HepG2 (cell line): ENCODE results near the gene STK40. TPM values are rescaled to one million over a fixed set of nuclear protein-coding genes. Genes with fewer than 3 reads are reported as not detected.

Experiments used
- BORCS8-MEF2B ChIP-seq: sonication (generic); formaldehyde crosslinking; IDR thresholded peaks from 2 replicates; pipeline ENCODE4 v1.8.0; 2022; ENCODE audit warnings: mild to moderate bottlenecking, missing genetic modification reagents
- GPN1 ChIP-seq: sonication (generic); formaldehyde crosslinking; IDR thresholded peaks from 2 replicates; pipeline ENCODE4 v1.5.1; 2020; ENCODE audit warnings: missing genetic modification reagents, borderline replicate concordance
- HNRNPLL ChIP-seq: fragments of 200-400 bp; formaldehyde crosslinking; IDR thresholded peaks from 2 replicates; pipeline ENCODE4 v1.6.1; 2017; ENCODE audit warnings: mild to moderate bottlenecking, low read depth, low read length; ENCODE audit not compliant: poor library complexity, severe bottlenecking
- KAT8 ChIP-seq: IDR thresholded peaks from 2 replicates; pipeline ENCODE4 v1.6.1; 2016; ENCODE audit warnings: missing genetic modification reagents, missing compliant biosample characterization
- MYC ChIP-seq: sonication (generic); formaldehyde crosslinking; IDR thresholded peaks from 2 replicates; pipeline ENCODE4 v1.9.0; 2021; ENCODE audit warnings: missing genetic modification reagents, borderline replicate concordance
- NCOR1 ChIP-seq: fragments of 200-600 bp; sonication (generic); IDR thresholded peaks from 2 replicates; pipeline ENCODE4 v1.7.0; 2017; ENCODE audit warnings: antibody characterized with exemption, low read length, borderline replicate concordance
- NONO ChIP-seq, 2 experiments: fragments of 450-650 bp in 1 of 2; sonication (generic) in 1 of 2; formaldehyde crosslinking in 1 of 2; IDR thresholded peaks in 1 of 2; conservative IDR thresholded peaks in 1 of 2; 2 replicates each; pipeline versions ENCODE4 v1.6.1 to v1.8.0; 2017 to 2022; ENCODE audit warnings: mild to moderate bottlenecking in 1 of 2, missing genetic modification reagents in 1 of 2, moderate library complexity in 1 of 2
- PRPF4 ChIP-seq: fragments of 200-400 bp; formaldehyde crosslinking; IDR thresholded peaks from 2 replicates; pipeline ENCODE4 v1.6.1; 2016; ENCODE audit warnings: low read length, low read depth; ENCODE audit not compliant: poor library complexity, severe bottlenecking
- RAD51 ChIP-seq: fragments of 450-650 bp; IDR thresholded peaks from 2 replicates; pipeline ENCODE4 v1.6.1; 2016; ENCODE audit warnings: borderline replicate concordance
- RBFOX2 ChIP-seq: fragments of 200-400 bp; formaldehyde crosslinking; IDR thresholded peaks from 2 replicates; pipeline ENCODE4 v1.6.1; 2017; ENCODE audit warnings: low read depth, mild to moderate bottlenecking, low read length
- RXRB ChIP-seq: IDR thresholded peaks from 2 replicates; pipeline ENCODE4 v1.6.1; 2016; ENCODE audit warnings: borderline replicate concordance, missing genetic modification reagents, missing compliant biosample characterization
- SIN3A ChIP-seq: IDR thresholded peaks from 2 replicates; pipeline ENCODE4 v1.6.1; 2011; ENCODE audit warnings: low read depth, mild to moderate bottlenecking, control low read depth, low read length, borderline replicate concordance
- SP5 ChIP-seq: IDR thresholded peaks from 2 replicates; pipeline ENCODE4 v1.6.1; 2016; ENCODE audit warnings: low read depth, borderline replicate concordance
- TBX2 ChIP-seq: sonication (generic); formaldehyde crosslinking; IDR thresholded peaks from 2 replicates; pipeline ENCODE4 v1.5.0; 2020; ENCODE audit warnings: missing genetic modification reagents, mild to moderate bottlenecking, borderline replicate concordance
- TEAD3 ChIP-seq: optimal IDR thresholded peaks from 2 replicates; pipeline ENCODE3; 2016; ENCODE audit warnings: borderline replicate concordance
- TRIM24 ChIP-seq: sonication (generic); formaldehyde crosslinking; IDR thresholded peaks from 2 replicates; pipeline ENCODE4 v1.8.0; 2022; ENCODE audit warnings: mild to moderate bottlenecking, missing genetic modification reagents
- ZNF263 ChIP-seq: sonication (generic); formaldehyde crosslinking; IDR thresholded peaks from 2 replicates; pipeline ENCODE4 v1.4.0; 2020; ENCODE audit warnings: missing genetic modification reagents
- ZNF547 ChIP-seq: sonication (generic); formaldehyde crosslinking; IDR thresholded peaks from 2 replicates; pipeline ENCODE4 v1.5.1; 2020; ENCODE audit warnings: mild to moderate bottlenecking, missing genetic modification reagents
- ZNF775 ChIP-seq: sonication (generic); formaldehyde crosslinking; IDR thresholded peaks from 2 replicates; pipeline ENCODE4 v1.4.0; 2020; ENCODE audit warnings: missing genetic modification reagents, mild to moderate bottlenecking, moderate library complexity, borderline replicate concordance
- ZNF780A ChIP-seq: sonication (generic); formaldehyde crosslinking; IDR thresholded peaks from 2 replicates; pipeline ENCODE4 v1.8.0; 2022; ENCODE audit warnings: mild to moderate bottlenecking, missing genetic modification reagents, moderate library complexity
- polyA plus RNA-seq, 8 experiments: library from polyadenylated mRNA; depleted of rRNA in 3 of 8; stranded (reverse) in 7 of 8; unstranded in 1 of 8; fragments of >200 nt; fragmentation: Illumina TruSeq in 4 of 8; extraction: Trizol in 4 of 8; gene quantifications; 2 replicates each; pipeline versions ENCODE4 v1.2.1 to v1.2.3, GENCODE V29; 2011 to 2016; ENCODE audit warnings: low read depth in 4 of 8, missing spikeins in 1 of 8, mixed read lengths in 1 of 8; ENCODE audit not compliant: insufficient read depth in 1 of 8
- total RNA-seq, 5 experiments: library from RNA; depleted of rRNA; stranded (reverse); fragments of >200 nt; fragmentation: Illumina TruSeq; extraction: Trizol; gene quantifications; 2 replicates each; pipeline ENCODE4 v1.2.3, GENCODE V29; 2016; ENCODE audit warnings: low read depth in 1 of 5
- TF ChIP-seq, protein P1 (sequence below): sonication (generic); formaldehyde crosslinking; IDR thresholded peaks from 2 replicates; pipeline ENCODE4 v1.5.1; 2020; ENCODE audit warnings: mild to moderate bottlenecking, missing genetic modification reagents, moderate library complexity
- TF ChIP-seq, protein P2 (sequence below): sonication (generic); formaldehyde crosslinking; IDR thresholded peaks from 2 replicates; pipeline ENCODE4 v1.4.0; 2020; ENCODE audit warnings: mild to moderate bottlenecking, missing genetic modification reagents
- TF ChIP-seq, protein P3 (sequence below): sonication (generic); formaldehyde crosslinking; conservative IDR thresholded peaks from 2 replicates; pipeline ENCODE4 v1.4.0; 2020; ENCODE audit warnings: missing genetic modification reagents

Gene STK40
- total and polyA plus RNA-seq, 2 of the 13 experiments (the other 11 are each of a cell fraction or from before 2014, with no cell fraction given), result 33.8 to 35.1 TPM

DNA sequence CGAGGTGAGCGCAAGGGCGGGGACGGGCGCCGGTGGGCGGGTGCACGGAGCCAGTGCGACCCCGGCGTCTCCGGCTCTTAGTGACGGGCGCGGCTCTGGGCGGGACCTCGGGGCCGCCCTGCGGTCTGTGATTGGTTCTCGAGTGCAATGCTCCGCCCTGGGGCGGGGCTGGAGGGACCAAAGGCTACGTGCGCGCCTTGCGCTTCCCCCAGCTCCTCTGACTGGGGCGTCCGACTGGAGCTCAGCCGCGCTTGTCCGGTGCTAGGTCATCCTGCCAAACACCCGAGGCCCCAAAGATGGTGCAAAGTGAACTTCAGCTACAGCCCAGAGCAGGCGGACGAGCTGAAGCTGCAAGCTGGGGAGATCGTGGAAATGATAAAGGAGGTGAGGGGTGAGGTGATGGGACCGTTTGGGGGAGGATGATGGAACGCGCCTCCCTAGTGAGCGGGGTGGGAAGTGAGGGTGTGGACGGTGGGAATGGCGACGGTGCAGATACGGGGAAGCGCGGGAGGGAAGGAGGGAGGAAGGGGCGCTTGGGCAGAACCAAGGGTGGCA is 78.7 kb downstream of the STK40 start (continued):
- TF ChIP-seq GPN1 (CRISPR knock-in tag) (no peak), RAD51 (no peak), NCOR1 (peak; percentile 31; the same call in 1 of the 2 replicates), NONO (IDR thresholded peaks at IDR 0.05) (no peak), NONO (CRISPR knock-in tag; conservative IDR thresholded peaks at IDR 0.05) (0 out of 2 replicates have a peak, but pooled peaks have one; percentile 42), RXRB (CRISPR knock-in tag) (peak; percentile 30; the same call in 1 of the 2 replicates), TEAD3 (CRISPR knock-in tag) (no peak), KAT8 (CRISPR knock-in tag) (no peak), ZNF775 (CRISPR knock-in tag) (0 out of 2 replicates have a peak, but pooled peaks have one; percentile 30), TRIM24 (CRISPR knock-in tag) (no peak), ZNF547 (CRISPR knock-in tag) (peak; percentile 72; the same call in 1 of the 2 replicates), MYC (peak; percentile 6; the same call in 1 of the 2 replicates), TBX2 (CRISPR knock-in tag) (peak; percentile 79), ZNF780A (CRISPR knock-in tag) (no peak), BORCS8-MEF2B (CRISPR knock-in tag) (peak; percentile 64; the same call in 1 of the 2 replicates), SP5 (CRISPR knock-in tag) (peak; percentile 72; the same call in 1 of the 2 replicates), RBFOX2 (peak; percentile 61; the same call in 1 of the 2 replicates), HNRNPLL (peak; percentile 92), SIN3A (peak; percentile 85; the same call in 1 of the 2 replicates), ZNF263 (CRISPR knock-in tag) (no peak), PRPF4 (no peak)
- TF ChIP-seq, protein P1, sequence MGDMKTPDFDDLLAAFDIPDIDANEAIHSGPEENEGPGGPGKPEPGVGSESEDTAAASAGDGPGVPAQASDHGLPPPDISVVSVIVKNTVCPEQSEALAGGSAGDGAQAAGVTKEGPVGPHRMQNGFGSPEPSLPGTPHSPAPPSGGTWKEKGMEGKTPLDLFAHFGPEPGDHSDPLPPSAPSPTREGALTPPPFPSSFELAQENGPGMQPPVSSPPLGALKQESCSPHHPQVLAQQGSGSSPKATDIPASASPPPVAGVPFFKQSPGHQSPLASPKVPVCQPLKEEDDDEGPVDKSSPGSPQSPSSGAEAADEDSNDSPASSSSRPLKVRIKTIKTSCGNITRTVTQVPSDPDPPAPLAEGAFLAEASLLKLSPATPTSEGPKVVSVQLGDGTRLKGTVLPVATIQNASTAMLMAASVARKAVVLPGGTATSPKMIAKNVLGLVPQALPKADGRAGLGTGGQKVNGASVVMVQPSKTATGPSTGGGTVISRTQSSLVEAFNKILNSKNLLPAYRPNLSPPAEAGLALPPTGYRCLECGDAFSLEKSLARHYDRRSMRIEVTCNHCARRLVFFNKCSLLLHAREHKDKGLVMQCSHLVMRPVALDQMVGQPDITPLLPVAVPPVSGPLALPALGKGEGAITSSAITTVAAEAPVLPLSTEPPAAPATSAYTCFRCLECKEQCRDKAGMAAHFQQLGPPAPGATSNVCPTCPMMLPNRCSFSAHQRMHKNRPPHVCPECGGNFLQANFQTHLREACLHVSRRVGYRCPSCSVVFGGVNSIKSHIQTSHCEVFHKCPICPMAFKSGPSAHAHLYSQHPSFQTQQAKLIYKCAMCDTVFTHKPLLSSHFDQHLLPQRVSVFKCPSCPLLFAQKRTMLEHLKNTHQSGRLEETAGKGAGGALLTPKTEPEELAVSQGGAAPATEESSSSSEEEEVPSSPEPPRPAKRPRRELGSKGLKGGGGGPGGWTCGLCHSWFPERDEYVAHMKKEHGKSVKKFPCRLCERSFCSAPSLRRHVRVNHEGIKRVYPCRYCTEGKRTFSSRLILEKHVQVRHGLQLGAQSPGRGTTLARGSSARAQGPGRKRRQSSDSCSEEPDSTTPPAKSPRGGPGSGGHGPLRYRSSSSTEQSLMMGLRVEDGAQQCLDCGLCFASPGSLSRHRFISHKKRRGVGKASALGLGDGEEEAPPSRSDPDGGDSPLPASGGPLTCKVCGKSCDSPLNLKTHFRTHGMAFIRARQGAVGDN (CRISPR knock-in tag), result peak; percentile 73
- TF ChIP-seq, protein P2, sequence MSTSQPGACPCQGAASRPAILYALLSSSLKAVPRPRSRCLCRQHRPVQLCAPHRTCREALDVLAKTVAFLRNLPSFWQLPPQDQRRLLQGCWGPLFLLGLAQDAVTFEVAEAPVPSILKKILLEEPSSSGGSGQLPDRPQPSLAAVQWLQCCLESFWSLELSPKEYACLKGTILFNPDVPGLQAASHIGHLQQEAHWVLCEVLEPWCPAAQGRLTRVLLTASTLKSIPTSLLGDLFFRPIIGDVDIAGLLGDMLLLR (CRISPR knock-in tag), result no peak
- TF ChIP-seq, protein P3, sequence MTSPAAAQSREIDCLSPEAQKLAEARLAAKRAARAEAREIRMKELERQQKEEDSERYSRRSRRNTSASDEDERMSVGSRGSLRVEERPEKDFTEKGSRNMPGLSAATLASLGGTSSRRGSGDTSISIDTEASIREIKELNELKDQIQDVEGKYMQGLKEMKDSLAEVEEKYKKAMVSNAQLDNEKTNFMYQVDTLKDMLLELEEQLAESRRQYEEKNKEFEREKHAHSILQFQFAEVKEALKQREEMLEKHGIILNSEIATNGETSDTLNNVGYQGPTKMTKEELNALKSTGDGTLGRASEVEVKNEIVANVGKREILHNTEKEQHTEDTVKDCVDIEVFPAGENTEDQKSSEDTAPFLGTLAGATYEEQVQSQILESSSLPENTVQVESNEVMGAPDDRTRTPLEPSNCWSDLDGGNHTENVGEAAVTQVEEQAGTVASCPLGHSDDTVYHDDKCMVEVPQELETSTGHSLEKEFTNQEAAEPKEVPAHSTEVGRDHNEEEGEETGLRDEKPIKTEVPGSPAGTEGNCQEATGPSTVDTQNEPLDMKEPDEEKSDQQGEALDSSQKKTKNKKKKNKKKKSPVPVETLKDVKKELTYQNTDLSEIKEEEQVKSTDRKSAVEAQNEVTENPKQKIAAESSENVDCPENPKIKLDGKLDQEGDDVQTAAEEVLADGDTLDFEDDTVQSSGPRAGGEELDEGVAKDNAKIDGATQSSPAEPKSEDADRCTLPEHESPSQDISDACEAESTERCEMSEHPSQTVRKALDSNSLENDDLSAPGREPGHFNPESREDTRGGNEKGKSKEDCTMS (CRISPR knock-in tag), result no peak
